Lower leg skin (tissue), 3 donors: ENCODE measurements around the gene DPP10.

Experiments used
- POLR2A ChIP-seq, 2 donors: fragments of 450-650 bp; IDR thresholded peaks; one replicate each; pipeline ENCODE4 v1.6.1; 2016 to 2017; ENCODE audit warnings: antibody characterized with exemption in 2 of 2, mild to moderate bottlenecking in 1 of 2, moderate library complexity in 1 of 2
- TF ChIP-seq, protein P1 (sequence below), 3 donors: fragments of 450-650 bp; IDR thresholded peaks; one replicate each; pipeline ENCODE4 v1.5.1; 2016; ENCODE audit warnings: antibody characterized with exemption in 3 of 3, mild to moderate bottlenecking in 3 of 3, moderate library complexity in 2 of 3

DNA sequence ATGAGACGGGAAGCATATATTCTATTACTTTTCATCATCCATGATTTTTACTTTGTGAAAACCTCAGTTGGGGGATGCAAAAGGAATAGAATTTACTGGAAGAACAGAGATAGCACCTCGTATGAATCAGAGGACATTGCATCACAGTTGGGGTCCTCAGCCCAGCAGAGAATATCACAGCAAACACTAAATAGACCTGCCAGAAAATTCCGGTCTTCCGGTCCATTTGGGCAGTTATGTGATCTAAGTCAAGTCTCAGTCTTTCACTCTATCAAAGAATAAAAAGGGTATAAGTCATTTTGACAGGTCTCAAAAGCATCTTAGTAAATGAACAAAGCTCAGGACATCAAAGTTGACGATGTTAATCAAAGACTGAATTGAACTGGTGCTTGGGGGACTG lies 1100.6 kb downstream of the DPP10 start:
- TF ChIP-seq, protein P1, sequence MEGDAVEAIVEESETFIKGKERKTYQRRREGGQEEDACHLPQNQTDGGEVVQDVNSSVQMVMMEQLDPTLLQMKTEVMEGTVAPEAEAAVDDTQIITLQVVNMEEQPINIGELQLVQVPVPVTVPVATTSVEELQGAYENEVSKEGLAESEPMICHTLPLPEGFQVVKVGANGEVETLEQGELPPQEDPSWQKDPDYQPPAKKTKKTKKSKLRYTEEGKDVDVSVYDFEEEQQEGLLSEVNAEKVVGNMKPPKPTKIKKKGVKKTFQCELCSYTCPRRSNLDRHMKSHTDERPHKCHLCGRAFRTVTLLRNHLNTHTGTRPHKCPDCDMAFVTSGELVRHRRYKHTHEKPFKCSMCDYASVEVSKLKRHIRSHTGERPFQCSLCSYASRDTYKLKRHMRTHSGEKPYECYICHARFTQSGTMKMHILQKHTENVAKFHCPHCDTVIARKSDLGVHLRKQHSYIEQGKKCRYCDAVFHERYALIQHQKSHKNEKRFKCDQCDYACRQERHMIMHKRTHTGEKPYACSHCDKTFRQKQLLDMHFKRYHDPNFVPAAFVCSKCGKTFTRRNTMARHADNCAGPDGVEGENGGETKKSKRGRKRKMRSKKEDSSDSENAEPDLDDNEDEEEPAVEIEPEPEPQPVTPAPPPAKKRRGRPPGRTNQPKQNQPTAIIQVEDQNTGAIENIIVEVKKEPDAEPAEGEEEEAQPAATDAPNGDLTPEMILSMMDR (IDR thresholded peaks at IDR 0.05), result no peak
- no peak for TF ChIP-seq POLR2A (IDR thresholded peaks at IDR 0.05)
